Left ventricle myocardium superior (tissue), 1 donor: Measurements from ENCODE around the gene COPG1. TPM values are rescaled to one million over a fixed set of nuclear protein-coding genes. Genes with fewer than 3 reads are reported as not detected.
"Not testable (repeated sequence)": the region's sequence is repeated elsewhere in the genome, so short reads cannot be mapped to it uniquely, and the experiment has no call there.

Source experiments
- ATAC-seq: fragments of 200-7000 bp; cut with Tn5 transposase; one replicate; pipeline ENCODE4 v1.9.1; 2020; ENCODE audit warnings: mild to moderate bottlenecking, moderate library complexity
- DNase-seq: peaks from one replicate; pipeline ENCODE4 v3.0.0-alpha.2; 2020
- intact Hi-C: fragments of 100-400 bp; cut with micrococcal nuclease; formaldehyde crosslinking; loops from one replicate; pipeline ENCODE4 v1.11.0; 2022
- total RNA-seq: library from RNA; stranded (reverse); fragmentation: NEBNext Ultra II Directional; extraction: Animal tissue kit (Norgen Biotek cat#: 25700); gene quantifications from one replicate; pipeline ENCODE4 v1.2.1, GENCODE V29; 2021
- donor health status: DM: no; HTN: yes; CAD: no; lungs with severe emphysema.

COPG1 gene
- total RNA-seq, 1 donor from 2014 or later = 84.1 TPM

DNA sequence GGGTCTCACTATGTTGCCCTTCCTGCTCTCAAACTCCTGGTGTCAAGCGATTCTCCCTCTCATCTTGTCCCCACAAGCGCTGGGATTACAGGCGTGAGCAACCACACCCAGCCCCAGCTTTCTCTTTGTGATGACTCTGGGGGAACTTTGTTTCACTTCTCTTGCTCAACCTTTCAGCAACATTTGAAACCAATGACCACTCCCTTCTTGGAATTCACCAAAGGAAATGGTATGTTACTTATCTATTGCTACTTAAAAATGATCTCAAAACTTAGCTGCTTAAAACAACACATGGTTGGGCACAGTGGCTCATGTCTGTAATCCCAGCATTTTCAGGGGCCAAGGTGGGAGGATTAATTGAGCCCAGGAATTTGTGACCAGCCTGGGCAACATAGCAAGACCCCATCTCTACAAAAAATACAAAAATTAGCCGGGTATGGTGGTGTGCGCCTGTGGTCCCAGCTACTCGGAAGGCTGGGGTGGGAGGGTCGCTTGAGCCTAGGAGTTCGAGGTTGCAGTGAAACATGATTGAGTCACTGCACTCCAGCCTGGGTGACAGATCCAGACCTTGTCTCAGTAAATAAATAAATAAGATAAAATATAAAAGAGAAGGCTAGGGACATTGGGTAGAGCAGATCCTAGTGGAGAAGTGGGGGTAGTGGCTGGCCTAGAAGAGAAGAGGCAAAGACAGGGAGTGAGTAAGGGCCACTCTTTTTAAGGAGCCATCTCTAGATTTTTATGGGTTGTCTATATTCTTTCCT, 10.3 kb upstream of the COPG1 start:
- DNase-seq (no peak), ATAC-seq (peak; percentile 65)
- intact Hi-C loops = no loop called here

DNA sequence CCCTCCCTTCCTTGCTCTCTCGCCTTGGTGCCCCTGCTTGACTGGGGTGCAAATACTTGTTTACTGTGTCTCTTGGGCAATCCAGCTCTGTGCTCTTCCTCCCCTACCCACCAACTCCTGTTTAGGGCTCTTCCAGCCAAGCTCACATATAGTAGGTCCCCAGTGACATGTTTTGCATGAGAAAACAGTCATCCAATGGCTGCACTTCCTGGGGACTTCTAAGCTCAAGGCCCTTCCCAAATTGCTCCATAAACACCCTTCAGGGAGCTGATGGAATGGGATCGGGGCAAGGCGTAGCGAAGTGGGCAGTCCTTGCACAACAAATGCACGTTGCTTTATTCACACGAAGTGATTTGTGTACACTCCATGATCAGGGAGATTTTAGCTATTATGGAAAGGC, 9.4 kb upstream of the COPG1 start:
- DNase-seq (no peak), ATAC-seq (no peak)
- intact Hi-C loops = loop anchor here (10.0 kb wide), 1 partner anchor 265 kb away; no protein-coding TSS in a partner anchor

DNA sequence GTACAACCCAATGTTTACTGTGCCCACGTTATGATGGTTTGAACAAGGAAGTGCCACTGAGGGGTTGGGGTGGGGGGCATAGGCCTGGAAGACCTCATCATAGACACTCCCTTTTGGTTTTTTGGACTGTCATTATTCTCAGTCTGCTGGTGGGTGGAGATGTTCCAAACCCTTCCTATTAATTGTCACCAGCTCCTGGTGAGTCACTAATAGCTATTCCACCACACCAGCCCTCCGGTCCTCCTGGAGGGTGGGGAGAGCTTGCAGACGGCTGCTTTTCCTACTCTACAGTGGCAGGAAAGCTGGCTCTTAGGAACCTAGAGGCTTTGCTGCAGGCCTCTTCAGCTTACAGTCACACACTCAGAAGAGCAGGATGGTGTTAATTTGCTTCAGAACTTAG, 9.0 kb upstream of the COPG1 start:
- intact Hi-C loops = loop anchor here (10.0 kb wide), 1 partner anchor 266 kb away; no protein-coding TSS in a partner anchor
- ATAC-seq = peak; percentile 57
- DNase-seq = no peak

DNA sequence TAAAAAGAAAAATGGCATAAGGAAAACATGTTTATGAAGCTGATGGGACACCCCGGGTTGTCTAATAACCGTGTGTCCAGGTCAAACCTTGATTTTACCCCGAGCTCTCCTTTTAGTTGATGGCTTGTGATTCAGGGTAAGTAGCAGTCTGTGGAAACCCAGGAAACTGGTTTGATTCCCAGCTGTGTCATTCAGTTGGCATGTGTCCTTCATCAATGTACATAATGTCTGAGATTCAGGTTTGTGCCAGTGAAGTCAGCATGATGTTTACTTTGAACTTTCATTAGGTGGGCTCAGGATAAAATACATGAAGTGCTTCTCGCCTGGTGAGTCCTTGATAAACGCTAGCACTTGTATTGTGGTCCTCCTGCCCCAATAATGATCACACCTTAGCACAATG, 4.3 kb upstream of the COPG1 start:
- ATAC-seq (no peak), DNase-seq (no peak)
- intact Hi-C loops = loop anchor here (10.0 kb wide), 1 partner anchor 270 kb away; no protein-coding TSS in a partner anchor

DNA sequence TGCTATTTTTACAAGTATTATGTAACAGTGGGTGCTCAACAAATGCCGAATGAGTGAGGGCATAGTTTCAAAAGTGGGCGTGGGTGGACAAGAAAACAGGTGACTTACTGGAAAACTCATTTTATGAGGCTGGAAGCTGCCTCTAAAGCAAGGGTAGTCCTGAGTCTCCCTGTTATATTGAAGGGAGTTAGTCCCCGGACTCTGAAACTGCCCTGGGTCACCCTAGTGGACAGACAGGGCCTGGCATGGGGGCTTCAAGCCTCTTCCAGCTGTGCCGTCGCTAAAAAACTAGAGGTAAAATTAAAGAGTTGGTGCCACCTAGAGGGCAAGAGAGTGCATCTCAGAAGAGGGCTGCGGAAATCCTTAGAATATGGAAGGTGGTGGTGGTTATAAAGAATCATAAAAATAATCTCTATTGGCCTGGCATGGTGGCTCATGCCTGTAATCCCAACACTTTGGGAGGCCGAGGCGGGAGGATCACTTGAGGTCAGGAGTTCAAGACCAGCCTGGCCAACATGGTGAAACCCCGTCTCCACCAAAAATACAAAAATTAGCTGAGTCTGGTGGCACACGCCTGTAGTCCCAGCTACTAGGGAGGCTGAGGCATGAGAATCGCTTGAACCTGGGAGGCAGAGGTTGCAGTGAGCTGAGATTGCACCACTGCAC, 3.6 kb upstream of the COPG1 start:
- ATAC-seq = peak; percentile 82
- peak; percentile 82 for DNase-seq
- intact Hi-C loops = loop anchor here (10.0 kb wide), 1 partner anchor 271 kb away; no protein-coding TSS in a partner anchor

DNA sequence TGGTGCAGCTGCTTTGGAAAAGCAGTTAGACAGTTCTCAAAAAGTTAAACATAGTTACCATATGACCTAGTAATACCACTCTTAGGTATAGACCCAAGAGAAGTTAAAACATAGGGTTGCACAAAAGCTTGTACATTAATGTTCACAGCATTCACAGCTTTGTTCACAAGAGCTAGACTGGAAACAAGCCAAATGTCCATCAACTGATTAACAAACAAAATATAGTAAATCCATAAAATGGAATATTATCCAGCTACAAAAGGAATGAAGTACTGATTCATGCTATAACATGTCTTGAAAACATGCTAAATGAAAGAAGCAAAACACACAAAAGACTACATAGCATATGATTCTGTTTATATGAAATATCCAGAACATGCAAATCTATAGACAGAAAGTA, 2.8 kb upstream of the COPG1 start:
- intact Hi-C loops = loop anchor here (10.0 kb wide), 1 partner anchor 272 kb away; no protein-coding TSS in a partner anchor
- ATAC-seq (no peak), DNase-seq (no peak)

DNA sequence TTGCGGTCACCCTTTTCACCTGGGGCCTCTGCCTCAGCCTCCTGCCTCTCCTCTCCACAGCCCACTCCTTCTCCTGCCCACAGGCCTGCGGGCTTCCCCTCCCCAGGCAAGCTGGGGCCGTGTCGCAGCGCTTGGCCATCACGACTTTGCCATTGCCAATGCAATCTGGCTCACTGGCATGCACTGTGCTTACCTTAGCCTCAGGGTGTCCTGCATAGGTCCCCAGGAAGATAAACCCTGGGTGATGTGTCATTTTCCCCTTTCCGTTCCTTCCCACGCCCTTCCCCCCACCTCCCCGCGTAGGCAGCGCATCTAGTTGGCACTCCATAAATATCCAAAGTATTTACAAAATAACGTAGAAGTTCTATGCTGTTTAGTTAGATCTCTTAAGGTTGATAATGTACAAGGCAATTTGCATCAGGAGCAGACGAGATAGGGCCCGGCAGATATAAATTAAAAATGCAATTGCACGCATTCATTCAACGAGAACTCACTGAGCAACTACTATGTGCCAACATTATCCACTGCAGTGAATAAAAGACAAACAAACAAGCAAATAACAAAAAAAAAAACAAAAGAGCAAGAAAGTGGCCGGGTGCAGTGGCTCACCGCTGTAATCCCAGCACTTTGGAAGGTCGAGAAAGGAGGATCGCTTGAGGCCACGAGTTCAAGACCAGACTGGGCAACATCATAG, 973 bp upstream of the COPG1 start:
- DNase-seq (no peak), ATAC-seq (no peak)
- intact Hi-C loops = loop anchor here (10.0 kb wide), 1 partner anchor 274 kb away; no protein-coding TSS in a partner anchor

DNA sequence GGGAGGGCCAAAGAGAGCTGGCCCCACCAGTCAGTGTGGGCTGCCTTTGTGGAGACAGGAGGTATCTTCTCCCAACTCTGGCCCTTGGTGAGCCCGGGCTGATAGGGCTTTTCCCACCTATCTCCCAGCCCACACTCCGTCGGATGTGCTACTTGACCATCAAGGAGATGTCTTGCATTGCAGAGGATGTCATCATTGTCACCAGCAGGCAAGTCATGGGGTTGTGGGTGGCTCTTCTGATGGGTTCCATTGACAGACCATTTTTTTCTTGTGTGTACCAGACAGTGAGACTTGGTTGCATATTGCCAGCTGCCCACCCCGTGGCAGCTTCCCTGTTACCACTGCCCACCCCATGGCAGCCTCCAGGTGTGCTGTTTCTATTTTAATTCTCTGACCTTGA, 3.3 kb downstream of the COPG1 start:
- intact Hi-C loops = no loop called here
- DNase-seq (no peak), ATAC-seq (no peak)

DNA sequence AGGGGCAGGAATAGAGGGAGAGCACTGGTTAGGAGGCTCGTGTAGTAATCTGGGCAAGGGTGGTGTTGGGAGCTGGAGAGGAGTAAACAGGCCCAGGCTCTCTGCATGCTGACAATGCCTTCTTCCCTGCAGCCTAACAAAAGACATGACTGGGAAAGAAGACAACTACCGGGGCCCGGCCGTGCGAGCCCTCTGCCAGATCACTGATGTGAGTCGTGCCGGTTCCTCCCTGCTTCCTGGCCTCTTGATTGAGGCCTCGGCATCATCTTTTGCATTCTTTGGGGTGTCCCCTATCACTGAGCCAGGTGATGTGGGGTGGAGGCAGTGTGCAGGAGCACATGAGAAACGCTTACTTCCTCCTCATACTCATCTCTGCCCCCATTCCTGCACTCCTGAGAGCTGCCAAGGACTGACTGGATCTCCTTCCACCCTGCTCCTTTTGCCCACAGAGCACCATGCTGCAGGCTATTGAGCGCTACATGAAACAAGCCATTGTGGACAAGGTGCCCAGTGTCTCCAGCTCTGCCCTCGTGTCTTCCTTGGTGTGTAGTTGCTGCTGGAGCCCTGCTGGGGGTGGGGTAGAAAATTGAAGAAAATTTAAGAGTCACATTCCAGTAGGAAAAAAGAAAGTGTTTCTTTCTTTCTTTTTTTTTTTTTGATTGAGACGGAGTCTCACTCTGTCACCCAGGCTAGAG, 5.3 kb downstream of the COPG1 start:
- intact Hi-C loops = no loop called here
- no peak for DNase-seq
- no peak for ATAC-seq

DNA sequence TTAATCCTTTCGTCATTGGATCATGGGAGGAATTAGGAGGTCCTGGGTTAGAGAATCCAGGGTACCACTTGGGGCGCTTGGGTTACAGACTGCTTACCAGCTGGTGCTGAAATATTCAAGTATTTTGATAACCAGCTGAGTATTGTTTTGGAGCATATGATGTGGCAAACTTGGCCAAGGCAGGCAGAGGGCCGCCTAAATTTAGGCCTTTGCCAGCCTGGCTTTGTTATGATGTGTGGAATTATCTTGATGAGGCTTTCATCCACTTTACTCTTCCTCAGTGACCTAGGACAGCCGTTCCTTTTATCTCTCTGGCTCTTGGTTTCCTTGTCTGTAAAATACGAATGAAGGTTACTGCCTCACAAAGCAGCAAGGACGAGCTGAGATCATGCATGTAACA, 6.9 kb downstream of the COPG1 start:
- DNase-seq (peak; percentile 42), ATAC-seq (peak; percentile 78)
- intact Hi-C loops = no loop called here

DNA sequence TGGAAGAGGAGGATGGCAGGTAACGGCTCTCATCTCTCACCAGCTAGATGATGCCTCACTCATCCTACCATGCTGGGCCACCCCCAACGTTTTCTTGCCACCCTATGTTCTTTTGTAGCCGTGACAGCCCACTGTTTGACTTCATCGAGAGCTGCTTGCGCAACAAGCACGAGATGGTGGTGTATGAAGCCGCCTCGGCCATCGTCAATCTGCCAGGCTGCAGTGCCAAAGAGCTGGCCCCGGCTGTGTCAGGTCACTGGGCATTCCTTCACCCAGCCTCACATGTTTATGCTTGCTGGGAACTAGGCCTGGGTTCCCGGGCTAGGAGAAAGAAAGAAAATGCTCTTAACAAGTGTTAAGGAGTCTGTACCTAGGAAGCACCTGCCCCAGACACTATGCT, 8.2 kb downstream of the COPG1 start:
- intact Hi-C loops = no loop called here
- DNase-seq (no peak), ATAC-seq (no peak)

DNA sequence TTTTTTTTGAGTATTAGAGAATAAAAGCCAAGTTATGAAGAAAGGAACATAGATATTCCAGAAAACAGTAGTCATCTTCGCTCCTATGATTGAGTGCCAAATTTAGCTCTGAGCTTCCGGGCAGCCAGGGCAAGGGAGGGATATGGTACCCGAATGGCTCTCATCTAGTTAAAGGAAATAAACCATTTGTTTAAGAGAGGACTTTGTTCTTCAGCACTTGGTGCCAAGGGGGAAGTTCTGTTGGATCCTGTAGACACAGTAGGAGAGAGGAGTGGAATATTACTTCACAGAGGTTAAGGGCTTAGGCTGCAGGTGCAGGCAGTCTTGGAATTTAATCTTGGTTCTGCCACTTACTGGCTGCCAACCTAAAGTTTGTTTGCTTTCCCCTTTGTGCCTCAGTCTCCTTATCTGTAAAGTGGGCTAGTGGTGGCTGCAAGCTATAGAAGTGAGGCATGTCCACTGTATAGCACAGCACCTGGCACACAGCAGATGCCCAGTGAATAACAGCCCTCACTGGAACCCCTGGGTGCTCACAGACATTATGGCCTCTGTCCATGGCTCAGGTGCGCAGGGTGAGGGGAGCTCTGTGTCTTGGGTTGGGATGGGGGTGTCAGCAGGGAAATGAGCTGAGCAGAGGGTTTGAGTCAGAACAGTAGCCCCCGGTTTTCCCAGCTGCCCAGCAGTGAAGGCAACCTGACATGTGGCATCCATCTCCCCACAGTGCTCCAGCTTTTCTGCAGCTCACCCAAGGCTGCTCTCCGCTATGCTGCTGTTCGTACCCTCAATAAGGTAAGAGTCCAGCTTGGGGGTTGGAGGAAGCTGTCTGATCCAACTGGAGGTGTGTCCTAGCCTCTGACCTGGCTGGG, 10.4 kb downstream of the COPG1 start:
- intact Hi-C loops = no loop called here
- no peak for ATAC-seq
- DNase-seq = no peak

DNA sequence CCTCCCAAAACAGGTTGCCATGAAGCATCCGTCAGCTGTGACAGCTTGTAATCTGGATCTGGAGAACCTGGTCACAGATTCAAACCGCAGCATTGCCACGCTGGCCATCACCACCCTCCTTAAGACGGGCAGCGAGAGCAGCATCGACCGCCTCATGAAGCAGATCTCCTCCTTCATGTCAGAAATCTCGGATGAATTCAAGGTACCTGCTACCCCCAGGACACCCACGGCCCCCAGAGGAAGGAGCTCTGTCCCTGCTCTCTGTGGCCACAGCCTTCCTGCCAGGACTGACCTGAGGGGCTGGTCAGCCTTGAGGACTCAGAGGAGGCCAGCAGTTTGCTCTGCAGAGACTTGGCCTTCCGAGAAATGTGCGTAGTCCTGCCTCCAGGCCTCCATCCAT, 11.2 kb downstream of the COPG1 start:
- ATAC-seq (no peak), DNase-seq (no peak)
- intact Hi-C loops = no loop called here

DNA sequence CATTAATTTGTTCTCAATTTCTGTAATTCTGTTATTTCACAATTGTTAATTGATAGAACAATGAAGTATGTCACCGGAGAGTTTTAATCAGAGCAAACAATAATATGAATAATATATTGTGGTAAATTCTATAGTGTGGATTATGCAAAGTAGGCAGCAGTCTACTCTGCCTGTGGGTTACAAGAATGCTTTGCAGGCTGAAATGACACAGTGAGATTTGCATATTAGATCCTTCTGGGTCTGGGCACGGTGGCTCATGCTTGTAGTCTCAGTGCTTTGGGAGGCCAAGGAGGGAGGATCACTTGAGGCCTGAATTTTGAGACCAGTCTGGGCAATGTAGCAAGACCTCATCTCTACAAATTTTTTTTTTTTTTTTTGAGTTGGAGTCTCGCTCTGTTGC, 12.5 kb downstream of the COPG1 start:
- intact Hi-C loops = no loop called here
- no peak for DNase-seq
- no peak for ATAC-seq

DNA sequence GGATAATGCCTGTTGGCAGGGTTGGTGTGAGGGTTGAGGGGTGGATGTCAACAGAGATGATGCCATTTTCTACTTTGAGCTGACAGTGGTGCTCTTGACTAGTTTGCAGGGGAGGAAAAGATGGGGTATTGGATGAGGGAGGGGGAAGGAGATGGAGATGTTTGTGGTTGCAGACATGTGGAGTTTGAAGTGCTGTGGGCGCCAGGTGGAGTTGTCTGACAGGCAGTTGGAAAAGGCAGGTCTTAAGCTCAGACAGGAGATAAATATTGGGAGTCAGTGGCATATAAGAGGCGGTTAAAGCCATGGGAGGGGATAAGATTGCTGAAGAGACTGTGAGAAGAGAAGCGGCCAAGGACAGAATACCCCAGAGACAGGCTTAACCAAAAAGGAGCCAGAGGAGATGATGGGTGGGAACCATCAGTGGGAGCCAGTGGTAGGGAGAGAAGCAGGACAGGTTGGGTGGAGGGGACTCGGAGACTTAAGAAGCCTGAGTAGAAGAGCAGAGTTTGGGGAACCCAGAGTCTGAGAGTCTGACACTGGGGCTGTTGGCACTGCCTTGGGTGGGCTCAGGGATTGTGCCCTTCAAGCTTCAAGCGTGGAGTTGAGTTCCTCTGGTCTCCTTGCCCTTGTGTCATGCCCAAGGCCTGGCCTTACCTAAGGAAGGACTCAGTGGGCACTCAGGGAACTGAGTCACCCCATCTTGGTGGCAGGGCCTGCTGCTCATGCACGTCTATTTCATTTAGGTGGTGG, 13.9 kb downstream of the COPG1 start:
- intact Hi-C loops = no loop called here
- no peak for DNase-seq
- ATAC-seq = no peak

DNA sequence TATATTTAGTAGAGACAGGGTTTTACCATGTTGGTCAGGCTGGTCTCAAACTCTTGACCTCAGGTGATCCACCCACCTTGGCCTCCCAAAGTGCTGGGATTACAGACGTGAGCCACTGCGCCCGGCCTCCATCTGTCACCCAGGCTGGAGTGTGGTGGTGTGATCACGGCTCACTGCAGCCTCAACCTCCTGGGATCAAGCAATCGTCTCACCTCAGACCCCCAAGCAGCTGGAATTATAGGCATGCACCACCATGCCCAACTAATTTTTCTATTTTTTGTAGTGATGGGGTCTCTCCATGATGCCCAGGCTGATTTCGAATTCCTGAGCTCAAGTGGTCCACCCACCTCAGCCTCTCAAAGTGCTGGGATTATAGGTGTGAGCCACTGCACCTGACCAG, 15.6 kb downstream of the COPG1 start:
- ATAC-seq, intact Hi-C loops, DNase-seq: not testable (repeated sequence)

DNA sequence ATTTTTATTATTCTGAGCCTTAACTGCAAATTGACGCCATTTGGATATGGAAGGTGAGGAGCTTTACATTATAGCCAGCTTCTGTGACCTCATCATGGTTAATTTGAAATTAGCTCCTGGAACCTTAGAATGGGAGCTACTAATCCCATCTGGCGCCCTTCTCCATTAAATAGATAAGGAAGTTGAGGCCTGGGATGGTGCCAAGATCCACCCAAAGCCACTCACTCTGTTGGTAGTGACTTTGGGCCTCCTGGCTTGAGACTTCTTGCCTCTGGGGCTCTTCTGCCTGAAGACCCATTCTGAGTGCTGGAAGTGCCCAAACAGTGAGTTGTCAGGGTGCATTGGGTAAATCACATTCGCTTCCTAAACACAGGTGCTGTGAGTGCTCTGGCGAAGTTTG, 17.2 kb downstream of the COPG1 start:
- no peak for DNase-seq
- intact Hi-C loops = no loop called here
- ATAC-seq = no peak

DNA sequence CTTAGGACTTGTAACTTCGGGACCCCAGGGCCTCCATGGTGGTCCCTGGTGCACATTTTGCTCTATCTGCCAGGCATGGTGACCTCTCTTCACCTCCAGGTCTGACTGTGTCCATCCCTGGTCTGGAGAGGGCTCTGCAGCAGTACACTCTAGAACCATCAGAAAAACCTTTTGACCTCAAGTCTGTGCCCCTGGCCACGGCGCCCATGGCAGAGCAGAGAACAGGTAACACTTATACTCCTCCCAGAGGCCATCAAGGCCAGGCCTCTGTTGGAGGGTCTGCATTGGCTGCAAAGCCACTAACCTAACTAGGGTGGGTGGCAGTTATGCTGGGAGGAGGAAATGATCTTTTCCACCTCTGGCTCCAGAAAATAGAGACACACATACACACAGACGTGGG, 19.0 kb downstream of the COPG1 start:
- intact Hi-C loops = no loop called here
- DNase-seq (no peak), ATAC-seq (no peak)
